ENCODE measurements around the gene CDCP1. TPM values are rescaled to one million over a fixed set of nuclear protein-coding genes. Genes with fewer than 3 reads are reported as not detected.
A peak's percentile ranks its signal among the peaks of the same experiment; 100 is the strongest.

Gene CDCP1
- total RNA-seq, 1 donor from 2014 or later = 28.7 TPM

DNA sequence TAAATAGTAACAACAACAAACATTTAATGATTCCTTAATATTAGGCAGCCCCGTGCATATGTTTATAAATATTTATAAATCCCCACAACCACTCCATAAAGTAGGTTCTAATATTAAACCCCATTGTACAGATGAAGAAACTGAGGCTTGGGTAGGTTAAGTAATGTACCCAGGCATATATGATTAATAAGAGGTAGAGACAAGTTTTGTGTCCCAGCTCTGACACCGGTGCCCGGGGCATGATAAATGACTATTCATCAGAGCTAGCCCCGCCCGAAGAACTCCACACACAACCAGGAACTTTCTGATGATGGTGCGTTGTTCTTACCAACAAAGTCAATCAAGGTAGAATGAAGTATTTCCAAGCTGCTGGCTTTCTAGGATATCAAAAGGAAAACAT lies 19.4 kb downstream of the CDCP1 start:
- Histone ChIP-seq H3K27ac (no peak overlapping the region), H3K9me3 (no peaks in the 10 kb centered on the region), H3K4me3 (no peak overlapping the region), H3K36me3 (no peaks in the 10 kb centered on the region), H3K4me1 (peaks cover 5% of the 10 kb centered on the region), H3K27me3 (ENCODE audit: low read depth) (no peaks in the 10 kb centered on the region)
- TF ChIP-seq, protein P1, sequence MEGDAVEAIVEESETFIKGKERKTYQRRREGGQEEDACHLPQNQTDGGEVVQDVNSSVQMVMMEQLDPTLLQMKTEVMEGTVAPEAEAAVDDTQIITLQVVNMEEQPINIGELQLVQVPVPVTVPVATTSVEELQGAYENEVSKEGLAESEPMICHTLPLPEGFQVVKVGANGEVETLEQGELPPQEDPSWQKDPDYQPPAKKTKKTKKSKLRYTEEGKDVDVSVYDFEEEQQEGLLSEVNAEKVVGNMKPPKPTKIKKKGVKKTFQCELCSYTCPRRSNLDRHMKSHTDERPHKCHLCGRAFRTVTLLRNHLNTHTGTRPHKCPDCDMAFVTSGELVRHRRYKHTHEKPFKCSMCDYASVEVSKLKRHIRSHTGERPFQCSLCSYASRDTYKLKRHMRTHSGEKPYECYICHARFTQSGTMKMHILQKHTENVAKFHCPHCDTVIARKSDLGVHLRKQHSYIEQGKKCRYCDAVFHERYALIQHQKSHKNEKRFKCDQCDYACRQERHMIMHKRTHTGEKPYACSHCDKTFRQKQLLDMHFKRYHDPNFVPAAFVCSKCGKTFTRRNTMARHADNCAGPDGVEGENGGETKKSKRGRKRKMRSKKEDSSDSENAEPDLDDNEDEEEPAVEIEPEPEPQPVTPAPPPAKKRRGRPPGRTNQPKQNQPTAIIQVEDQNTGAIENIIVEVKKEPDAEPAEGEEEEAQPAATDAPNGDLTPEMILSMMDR (IDR thresholded peaks at IDR 0.05) = no peak
- DNase-seq (no peak), ATAC-seq (no peak)
- intact Hi-C loops (cut with DNase I) = no loop called here

GRCh38 chr3:45125550-45126026 lies 20.6 kb downstream of the CDCP1 start:
- Histone ChIP-seq H3K27ac (no peak overlapping the region), H3K9me3 (no peaks in the 10 kb centered on the region), H3K27me3 (ENCODE audit: low read depth) (no peaks in the 10 kb centered on the region), H3K4me3 (no peak overlapping the region), H3K4me1 (peaks cover 5% of the 10 kb centered on the region), H3K36me3 (no peaks in the 10 kb centered on the region)
- TF ChIP-seq, protein P1 (IDR thresholded peaks at IDR 0.05) = no peak
- intact Hi-C loops (cut with DNase I) = no loop called here
- DNase-seq (peak; percentile 65), ATAC-seq (peak; percentile 96 to 97)

GRCh38 chr3:45124956-45125355 lies 21.2 kb downstream of the CDCP1 start:
- no peak for ATAC-seq
- TF ChIP-seq, protein P1 (IDR thresholded peaks at IDR 0.05) = no peak
- Histone ChIP-seq H3K27me3 (ENCODE audit: low read depth) (no peaks in the 10 kb centered on the region), H3K27ac (no peak overlapping the region), H3K4me1 (peaks cover 5% of the 10 kb centered on the region), H3K4me3 (no peak overlapping the region), H3K36me3 (no peaks in the 10 kb centered on the region), H3K9me3 (no peaks in the 10 kb centered on the region)
- intact Hi-C loops (cut with DNase I) = no loop called here
- DNase-seq = no peak

GRCh38 chr3:45124352-45124751 lies 21.8 kb downstream of the CDCP1 start:
- H3K4me3 ChIP-seq = no peak overlapping the region
- intact Hi-C loops (cut with DNase I) = no loop called here
- H3K9me3 ChIP-seq = no peaks in the 10 kb centered on the region
- no peak overlapping the region for H3K27ac ChIP-seq
- ATAC-seq (no peak), DNase-seq (no peak)
- H3K4me1 ChIP-seq = peaks cover 5% of the 10 kb centered on the region
- no peaks in the 10 kb centered on the region for H3K27me3 ChIP-seq (ENCODE audit: low read depth)
- H3K36me3 ChIP-seq = no peaks in the 10 kb centered on the region
- TF ChIP-seq, protein P1 (IDR thresholded peaks at IDR 0.05) = no peak

DNA sequence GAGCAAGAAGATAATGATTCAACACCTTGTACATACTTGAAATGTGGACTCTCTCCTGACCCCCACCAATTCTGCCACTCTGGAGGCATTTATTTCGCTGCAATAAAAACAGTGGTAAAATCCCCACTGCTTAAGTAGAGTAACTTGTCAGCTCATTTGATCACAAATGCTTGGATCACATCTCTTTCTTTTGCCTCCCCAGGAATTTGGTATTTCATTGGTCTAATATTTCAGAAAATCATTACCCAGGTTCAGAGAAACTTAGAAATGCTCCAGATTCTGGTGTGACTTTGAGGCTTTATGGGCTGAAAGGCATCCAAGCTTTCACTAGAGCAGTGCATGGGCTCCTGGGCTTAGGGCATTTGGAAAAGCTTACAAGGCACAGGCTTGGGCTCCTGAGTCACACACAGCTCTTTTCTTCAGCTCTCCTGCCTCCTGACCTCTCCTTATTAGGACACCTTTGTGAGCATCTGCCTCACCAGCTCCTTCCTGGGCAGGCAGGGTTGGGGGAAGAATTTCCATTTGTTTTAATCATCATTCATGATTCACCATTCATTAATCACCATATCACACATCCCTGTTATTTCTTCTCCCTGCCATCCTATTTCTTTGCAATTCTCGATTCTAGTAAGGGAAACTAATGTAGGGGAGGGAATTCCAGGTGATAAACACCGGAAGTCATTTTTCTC lies 22.5 kb downstream of the CDCP1 start:
- ATAC-seq = no peak
- H3K9me3 ChIP-seq = no peaks in the 10 kb centered on the region
- intact Hi-C loops (cut with DNase I) = no loop called here
- peaks cover 5% of the 10 kb centered on the region for H3K4me1 ChIP-seq
- no peak overlapping the region for H3K27ac ChIP-seq
- no peak for DNase-seq
- no peaks in the 10 kb centered on the region for H3K27me3 ChIP-seq (ENCODE audit: low read depth)
- no peaks in the 10 kb centered on the region for H3K36me3 ChIP-seq
- TF ChIP-seq, protein P1 (IDR thresholded peaks at IDR 0.05) = no peak
- no peak overlapping the region for H3K4me3 ChIP-seq
